ENCODE measurements around the gene NUP98. TPM values are rescaled to one million over a fixed set of nuclear protein-coding genes. Genes with fewer than 3 reads are reported as not detected.

The NUP98 gene
- total RNA-seq, 1 donor from 2014 or later = 94.8 TPM

DNA sequence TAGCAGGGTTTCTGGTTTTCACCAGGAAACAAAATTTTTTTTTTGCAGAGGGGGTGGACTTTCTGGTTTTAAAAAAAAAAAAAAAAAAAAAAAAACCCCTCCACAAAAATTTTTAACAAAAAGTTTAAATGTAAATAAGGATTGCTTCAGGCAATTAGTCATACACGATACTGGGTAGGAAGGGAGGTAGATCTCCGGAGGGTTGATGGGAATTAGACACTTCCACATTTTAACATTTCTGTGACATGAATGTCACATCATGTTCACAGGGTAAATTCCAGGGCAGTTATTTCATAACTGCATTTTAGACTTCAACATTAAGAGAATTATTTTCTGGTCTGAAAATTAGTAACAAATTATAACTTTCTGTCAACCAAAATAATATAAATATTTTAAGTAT is 15.9 kb downstream of the NUP98 start:
- Histone ChIP-seq H3K36me3 (peaks cover 9% of the 10 kb centered on the region), H2AFZ (replicated peaks) (no peak overlapping the region), H3K9ac (no peak overlapping the region), H3K9me3 (ENCODE audit: low read depth) (no peaks in the 10 kb centered on the region), H3K79me2 (ENCODE audit: low read depth) (peaks cover 73% of the 10 kb centered on the region), H3K4me2 (no peak overlapping the region), H4K20me1 (ENCODE audit: low read depth) (peaks cover 45% of the 10 kb centered on the region), H3K27me3 (no peaks in the 10 kb centered on the region), H3K4me1 (peaks cover under 1% of the 10 kb centered on the region), H3K27ac (no peak overlapping the region), H3F3A (ENCODE audit: low read depth) (no peaks in the 10 kb centered on the region), H3K4me3 (no peak overlapping the region)
- Mint-ChIP-seq H3K4me1 (peaks cover 6% of the 10 kb centered on the region), H3K4me3 (no peak overlapping the region), H3K27ac (no peak overlapping the region), H3K36me3 (peaks cover 22% of the 10 kb centered on the region), H3K27me3 (ENCODE audit: insufficient read depth, low read depth) (no peaks in the 10 kb centered on the region), H3K9me3 (no peaks in the 10 kb centered on the region)
- TF ChIP-seq, protein P1, sequence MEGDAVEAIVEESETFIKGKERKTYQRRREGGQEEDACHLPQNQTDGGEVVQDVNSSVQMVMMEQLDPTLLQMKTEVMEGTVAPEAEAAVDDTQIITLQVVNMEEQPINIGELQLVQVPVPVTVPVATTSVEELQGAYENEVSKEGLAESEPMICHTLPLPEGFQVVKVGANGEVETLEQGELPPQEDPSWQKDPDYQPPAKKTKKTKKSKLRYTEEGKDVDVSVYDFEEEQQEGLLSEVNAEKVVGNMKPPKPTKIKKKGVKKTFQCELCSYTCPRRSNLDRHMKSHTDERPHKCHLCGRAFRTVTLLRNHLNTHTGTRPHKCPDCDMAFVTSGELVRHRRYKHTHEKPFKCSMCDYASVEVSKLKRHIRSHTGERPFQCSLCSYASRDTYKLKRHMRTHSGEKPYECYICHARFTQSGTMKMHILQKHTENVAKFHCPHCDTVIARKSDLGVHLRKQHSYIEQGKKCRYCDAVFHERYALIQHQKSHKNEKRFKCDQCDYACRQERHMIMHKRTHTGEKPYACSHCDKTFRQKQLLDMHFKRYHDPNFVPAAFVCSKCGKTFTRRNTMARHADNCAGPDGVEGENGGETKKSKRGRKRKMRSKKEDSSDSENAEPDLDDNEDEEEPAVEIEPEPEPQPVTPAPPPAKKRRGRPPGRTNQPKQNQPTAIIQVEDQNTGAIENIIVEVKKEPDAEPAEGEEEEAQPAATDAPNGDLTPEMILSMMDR (IDR thresholded peaks at IDR 0.05) = no peak
- TF ChIP-seq EZH2phosphoT487 (IDR thresholded peaks at IDR 0.05) (no peak), EZH2 (IDR thresholded peaks at IDR 0.05) (no peak)
- no peak for DNase-seq (ENCODE audit: low spot score)

DNA sequence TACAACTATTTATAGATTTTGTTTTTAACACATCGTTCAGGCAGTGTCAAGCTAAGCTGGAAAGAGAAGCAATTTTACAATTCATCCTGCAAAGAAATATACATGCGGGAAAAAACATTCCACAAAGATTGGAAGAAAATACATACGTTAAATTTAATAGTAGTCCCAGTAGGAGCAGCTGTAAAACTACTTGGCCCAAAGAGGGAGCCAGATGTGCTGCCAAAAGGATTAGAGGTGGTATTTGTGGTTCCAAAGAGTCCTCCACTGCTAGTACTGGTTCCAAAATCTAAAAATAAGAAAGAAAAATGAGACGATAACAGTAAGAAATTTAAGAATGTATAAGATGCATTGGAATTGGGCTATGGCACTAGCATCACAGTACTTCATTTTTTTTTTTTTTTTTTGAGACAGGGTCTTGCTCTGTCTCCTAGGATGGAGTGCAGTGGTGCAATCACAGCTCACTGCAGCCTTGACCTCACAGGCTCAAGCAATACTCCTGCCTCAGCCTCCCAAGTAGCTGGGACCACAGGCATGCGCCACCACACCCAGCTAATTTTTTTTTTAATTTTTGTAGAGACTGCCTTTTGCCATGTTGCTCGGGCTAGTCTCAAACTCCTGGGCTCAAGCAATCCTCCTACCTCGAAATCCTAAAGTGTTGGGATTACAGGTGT is 21.5 kb downstream of the NUP98 start:
- Histone ChIP-seq H3K4me3 (no peak overlapping the region), H3K79me2 (ENCODE audit: low read depth) (peaks cover 17% of the 10 kb centered on the region), H3K36me3 (peaks cover 13% of the 10 kb centered on the region), H3K9me3 (ENCODE audit: low read depth) (no peaks in the 10 kb centered on the region), H3K4me2 (no peak overlapping the region), H3F3A (ENCODE audit: low read depth) (no peaks in the 10 kb centered on the region), H2AFZ (replicated peaks) (no peak overlapping the region), H3K9ac (no peak overlapping the region), H3K27me3 (no peaks in the 10 kb centered on the region), H3K27ac (no peak overlapping the region), H4K20me1 (ENCODE audit: low read depth) (no peaks in the 10 kb centered on the region), H3K4me1 (no peaks in the 10 kb centered on the region)
- DNase-seq (ENCODE audit: low spot score) = no peak
- H3K4me3 Mint-ChIP-seq = no peak overlapping the region
- TF ChIP-seq EZH2phosphoT487 (IDR thresholded peaks at IDR 0.05) = no peak
- TF ChIP-seq, protein P1 (IDR thresholded peaks at IDR 0.05) = no peak
- TF ChIP-seq EZH2 (IDR thresholded peaks at IDR 0.05) = no peak
- H3K27me3 Mint-ChIP-seq (ENCODE audit: insufficient read depth, low read depth) = peaks cover 3% of the 10 kb centered on the region
- H3K27ac Mint-ChIP-seq = no peak overlapping the region
- H3K36me3 Mint-ChIP-seq = peaks cover 38% of the 10 kb centered on the region
- H3K9me3 Mint-ChIP-seq = no peaks in the 10 kb centered on the region
- H3K4me1 Mint-ChIP-seq = no peaks in the 10 kb centered on the region

DNA sequence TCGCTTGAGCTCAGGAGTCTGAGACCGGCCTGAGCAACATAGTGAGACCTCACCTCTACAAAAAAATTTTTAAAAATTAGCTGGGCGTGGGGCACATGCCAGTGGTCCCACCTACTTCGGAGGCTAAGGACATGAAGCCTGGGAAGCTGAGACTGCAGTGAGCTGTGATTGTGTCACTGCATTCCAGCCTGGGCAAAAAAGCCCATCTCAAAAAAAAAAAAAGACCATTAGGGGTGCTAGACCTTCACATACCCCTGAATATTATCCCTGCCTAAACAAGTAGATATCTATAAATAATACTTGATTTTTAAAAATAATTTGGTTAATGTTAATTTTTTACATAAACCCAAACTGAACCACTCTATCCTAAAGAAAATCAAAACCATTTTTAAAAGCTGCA is 24.2 kb downstream of the NUP98 start:
- Histone ChIP-seq H3K27ac (no peak overlapping the region), H3K36me3 (peaks cover 18% of the 10 kb centered on the region), H3K9ac (no peak overlapping the region), H3K4me3 (no peak overlapping the region), H3K4me1 (no peaks in the 10 kb centered on the region), H4K20me1 (ENCODE audit: low read depth) (no peaks in the 10 kb centered on the region), H3F3A (ENCODE audit: low read depth) (no peaks in the 10 kb centered on the region), H3K27me3 (no peaks in the 10 kb centered on the region), H3K79me2 (ENCODE audit: low read depth) (no peaks in the 10 kb centered on the region), H3K4me2 (no peak overlapping the region), H3K9me3 (ENCODE audit: low read depth) (no peaks in the 10 kb centered on the region), H2AFZ (replicated peaks) (no peak overlapping the region)
- TF ChIP-seq EZH2 (IDR thresholded peaks at IDR 0.05) (no peak), EZH2phosphoT487 (IDR thresholded peaks at IDR 0.05) (no peak)
- TF ChIP-seq, protein P1 (IDR thresholded peaks at IDR 0.05) = no peak
- Mint-ChIP-seq H3K36me3 (peaks cover 37% of the 10 kb centered on the region), H3K9me3 (no peaks in the 10 kb centered on the region), H3K4me3 (no peak overlapping the region), H3K4me1 (no peaks in the 10 kb centered on the region), H3K27me3 (ENCODE audit: insufficient read depth, low read depth) (peaks cover 3% of the 10 kb centered on the region), H3K27ac (no peak overlapping the region)
- no peak for DNase-seq (ENCODE audit: low spot score)
